Coronary artery (tissue), 2 donors: ENCODE results near the gene C16orf96.

ENCODE experiments used
- DNase-seq: peaks from one replicate; pipeline ENCODE4 v3.0.0-alpha.2; 2017; ENCODE audit warnings: low spot score
- H3K27ac ChIP-seq, 2 donors: fragments of 200-600 bp; sonication (generic); one replicate each; pipeline ENCODE4 v1.5.1; 2016 to 2019
- H3K4me3 ChIP-seq: fragments of 200-600 bp; sonication (generic); 2 replicates; pipeline ENCODE4 v1.5.1; 2016; ENCODE audit warnings: mild to moderate bottlenecking, moderate library complexity
- TF ChIP-seq, protein P1 (sequence below): fragments of 200-600 bp; sonication (generic); IDR thresholded peaks from one replicate; pipeline ENCODE4 v1.5.1; 2019; ENCODE audit warnings: antibody characterized with exemption

C16orf96 gene

DNA sequence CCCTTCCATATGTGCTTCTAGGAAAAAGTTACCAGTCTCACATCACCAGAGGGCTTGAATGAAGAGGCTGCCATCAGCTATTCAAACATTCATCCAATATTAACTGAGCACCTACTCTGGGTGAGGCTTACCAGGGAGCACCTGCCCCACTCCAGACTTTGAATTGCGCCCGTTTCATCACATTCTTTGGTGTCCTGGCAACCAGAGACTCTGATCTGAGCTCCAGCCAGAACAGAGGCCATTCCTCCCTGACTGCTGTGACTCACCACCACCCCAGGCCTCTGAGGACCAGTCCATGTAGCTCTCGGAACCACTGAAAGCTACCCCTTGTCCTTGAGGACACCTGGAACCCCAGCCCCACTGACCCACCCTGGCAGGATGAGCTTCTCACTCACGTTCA is at the start of gene C16orf96:
Gene C16orf96 (plus strand): TSS at position 229 of the 400 bp plus-strand sequence. CDS start 150 bp downstream, at position 379.
- H3K27ac ChIP-seq, result no peak within 1 kb of the TSS
- H3K4me3 ChIP-seq, result no peak within 1 kb of the TSS
- TF ChIP-seq, protein P1, sequence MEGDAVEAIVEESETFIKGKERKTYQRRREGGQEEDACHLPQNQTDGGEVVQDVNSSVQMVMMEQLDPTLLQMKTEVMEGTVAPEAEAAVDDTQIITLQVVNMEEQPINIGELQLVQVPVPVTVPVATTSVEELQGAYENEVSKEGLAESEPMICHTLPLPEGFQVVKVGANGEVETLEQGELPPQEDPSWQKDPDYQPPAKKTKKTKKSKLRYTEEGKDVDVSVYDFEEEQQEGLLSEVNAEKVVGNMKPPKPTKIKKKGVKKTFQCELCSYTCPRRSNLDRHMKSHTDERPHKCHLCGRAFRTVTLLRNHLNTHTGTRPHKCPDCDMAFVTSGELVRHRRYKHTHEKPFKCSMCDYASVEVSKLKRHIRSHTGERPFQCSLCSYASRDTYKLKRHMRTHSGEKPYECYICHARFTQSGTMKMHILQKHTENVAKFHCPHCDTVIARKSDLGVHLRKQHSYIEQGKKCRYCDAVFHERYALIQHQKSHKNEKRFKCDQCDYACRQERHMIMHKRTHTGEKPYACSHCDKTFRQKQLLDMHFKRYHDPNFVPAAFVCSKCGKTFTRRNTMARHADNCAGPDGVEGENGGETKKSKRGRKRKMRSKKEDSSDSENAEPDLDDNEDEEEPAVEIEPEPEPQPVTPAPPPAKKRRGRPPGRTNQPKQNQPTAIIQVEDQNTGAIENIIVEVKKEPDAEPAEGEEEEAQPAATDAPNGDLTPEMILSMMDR, result no peak
- no peak for DNase-seq

DNA sequence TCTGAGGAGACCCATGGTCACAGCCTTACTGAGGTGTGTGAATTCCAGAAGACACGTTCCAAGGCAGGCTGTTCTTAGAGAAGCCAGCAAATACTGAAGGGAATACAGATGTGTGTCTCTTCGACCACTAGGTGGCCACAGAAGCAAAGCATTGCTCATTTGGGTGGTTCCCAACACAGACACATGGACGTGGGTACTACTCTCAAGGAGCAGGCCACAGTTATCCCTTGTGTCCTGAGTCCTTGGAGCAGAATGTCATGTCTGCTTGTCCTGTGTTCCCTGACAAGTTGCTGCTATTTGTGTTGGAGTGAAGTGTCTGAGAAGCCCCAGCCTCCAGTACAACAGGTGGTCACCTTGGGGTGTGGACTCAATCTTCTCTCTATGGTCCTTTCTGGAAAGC is 49.7 kb upstream of the C16orf96 start:
- no peak for DNase-seq
- Histone ChIP-seq H3K4me3 (no peak overlapping the region), H3K27ac (no peak overlapping the region)
- TF ChIP-seq, protein P1, result peak; percentile 63

DNA sequence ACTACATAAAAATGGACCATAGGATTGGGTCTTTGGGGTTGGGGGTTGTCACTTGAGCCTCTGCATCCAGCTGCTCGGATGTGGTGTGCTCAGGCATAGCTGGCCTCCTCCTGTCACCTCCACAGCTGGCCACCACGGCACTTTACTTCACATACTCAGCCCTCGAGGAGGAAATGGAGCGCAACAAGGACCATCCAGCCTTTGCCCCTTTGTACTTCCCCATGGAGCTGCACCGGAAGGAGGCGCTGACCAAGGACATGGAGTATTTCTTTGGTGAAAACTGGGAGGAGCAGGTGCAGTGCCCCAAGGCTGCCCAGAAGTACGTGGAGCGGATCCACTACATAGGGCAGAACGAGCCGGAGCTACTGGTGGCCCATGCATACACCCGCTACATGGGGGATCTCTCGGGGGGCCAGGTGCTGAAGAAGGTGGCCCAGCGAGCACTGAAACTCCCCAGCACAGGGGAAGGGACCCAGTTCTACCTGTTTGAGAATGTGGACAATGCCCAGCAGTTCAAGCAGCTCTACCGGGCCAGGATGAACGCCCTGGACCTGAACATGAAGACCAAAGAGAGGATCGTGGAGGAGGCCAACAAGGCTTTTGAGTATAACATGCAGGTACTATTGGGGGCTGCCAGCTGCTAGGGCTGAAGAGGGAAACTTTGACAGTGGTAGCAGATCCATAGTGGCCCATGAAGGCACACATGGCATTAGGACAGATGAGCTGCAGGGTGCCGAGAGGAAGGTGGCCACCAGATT is 48.4 kb upstream of the C16orf96 start:
- TF ChIP-seq, protein P1, result no peak
- Histone ChIP-seq H3K27ac (no peak overlapping the region), H3K4me3 (no peak overlapping the region)
- DNase-seq, result no peak

DNA sequence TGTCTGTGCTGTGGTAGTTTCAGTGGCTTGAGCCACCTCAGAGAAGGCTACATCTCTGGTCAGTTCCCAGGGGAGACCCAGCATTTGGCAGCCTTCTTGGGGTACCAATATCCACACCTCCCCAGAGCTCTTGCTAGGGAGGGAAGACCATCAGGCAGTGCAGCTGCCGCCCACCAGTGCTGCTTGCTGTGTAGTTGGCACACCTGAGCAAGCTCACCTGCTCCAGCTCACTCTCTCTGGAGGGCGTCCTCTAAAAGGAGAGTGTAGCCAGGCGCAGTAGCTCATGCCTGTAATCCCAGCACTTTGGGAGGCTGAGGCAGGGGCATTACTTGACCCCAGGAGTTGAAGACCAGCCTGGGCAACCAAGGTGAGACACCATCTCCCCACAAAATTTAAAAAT is 47.3 kb upstream of the C16orf96 start:
- H3K27ac ChIP-seq, result no peak overlapping the region
- no peak for DNase-seq
- TF ChIP-seq, protein P1, result no peak
- no peak overlapping the region for H3K4me3 ChIP-seq

DNA sequence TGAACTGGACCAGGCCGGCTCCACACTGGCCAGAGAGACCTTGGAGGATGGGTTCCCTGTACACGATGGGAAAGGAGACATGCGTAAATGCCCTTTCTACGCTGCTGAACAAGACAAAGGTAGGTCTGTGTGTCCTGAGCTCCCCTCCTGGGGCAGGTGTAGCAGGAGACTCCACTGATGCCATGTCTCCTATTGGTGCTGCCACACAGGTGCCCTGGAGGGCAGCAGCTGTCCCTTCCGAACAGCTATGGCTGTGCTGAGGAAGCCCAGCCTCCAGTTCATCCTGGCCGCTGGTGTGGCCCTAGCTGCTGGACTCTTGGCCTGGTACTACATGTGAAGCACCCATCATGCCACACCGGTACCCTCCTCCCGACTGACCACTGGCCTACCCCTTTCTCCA is 46.7 kb upstream of the C16orf96 start:
- no peak for DNase-seq
- TF ChIP-seq, protein P1, result no peak
- Histone ChIP-seq H3K27ac (no peak overlapping the region), H3K4me3 (no peak overlapping the region)

DNA sequence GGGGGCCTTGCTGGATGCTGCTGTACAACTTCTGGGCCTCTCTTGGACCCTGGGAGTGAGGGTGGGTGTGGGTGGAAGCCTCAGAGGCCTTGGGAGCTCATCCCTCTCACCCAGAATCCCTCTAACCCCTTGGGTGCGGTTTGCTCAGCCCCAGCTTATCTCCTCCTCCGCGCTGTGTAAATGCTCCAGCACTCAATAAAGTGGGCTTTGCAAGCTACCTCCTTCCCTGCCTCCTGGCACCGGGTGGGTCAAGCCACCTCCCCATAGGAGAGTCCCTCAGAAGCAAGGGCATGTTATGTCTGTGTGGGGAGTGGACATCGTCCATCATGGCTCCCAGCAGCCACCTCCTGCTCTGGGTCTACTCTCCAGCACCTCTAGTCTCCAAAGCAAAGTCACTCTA is 46.0 kb upstream of the C16orf96 start:
- H3K4me3 ChIP-seq, result no peak overlapping the region
- H3K27ac ChIP-seq, result no peak overlapping the region
- TF ChIP-seq, protein P1, result no peak
- DNase-seq, result no peak

DNA sequence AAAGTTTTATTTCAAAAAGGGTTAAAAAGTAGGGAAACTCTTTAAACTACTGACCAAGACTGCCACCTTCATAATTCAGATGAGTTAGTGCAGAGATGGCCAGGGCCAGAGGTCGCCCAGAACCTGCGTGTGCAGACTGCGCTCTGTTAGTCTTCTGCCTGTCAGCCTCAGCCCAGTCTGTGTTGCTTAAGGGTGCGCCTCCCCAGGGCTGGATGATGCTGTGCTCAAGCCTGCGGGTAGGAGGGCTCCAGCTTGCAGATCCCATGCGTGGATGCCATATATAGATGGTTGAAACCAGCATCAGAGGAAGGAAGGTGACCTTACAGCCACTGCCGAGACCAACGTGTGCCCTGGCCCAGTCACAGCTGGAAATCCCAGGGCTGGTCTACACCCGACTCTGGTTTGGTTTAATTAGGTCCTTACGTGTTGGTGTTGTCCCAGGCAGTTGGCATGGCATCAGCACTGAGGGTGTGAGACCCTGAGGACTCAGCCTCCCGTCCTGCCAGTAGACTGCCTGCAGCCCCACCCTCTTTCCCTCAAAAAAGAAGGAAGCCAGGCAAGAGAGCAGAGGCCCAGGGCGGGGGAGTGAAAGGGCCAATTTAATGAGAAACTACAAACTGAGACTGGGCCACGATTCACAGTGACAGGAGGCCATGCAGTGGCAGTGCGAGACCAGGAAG is 45.3 kb upstream of the C16orf96 start:
- TF ChIP-seq, protein P1, result no peak
- DNase-seq, result no peak
- H3K27ac ChIP-seq, result no peak overlapping the region

More for the DNA sequence above, 45.3 kb upstream of the C16orf96 start:
- no peak overlapping the region for H3K4me3 ChIP-seq
